Measurements from ENCODE around the gene PPP1R9A. TPM values are rescaled to one million over a fixed set of nuclear protein-coding genes. Genes with fewer than 3 reads are reported as not detected.

Gene PPP1R9A
- total RNA-seq, 1 donor from 2014 or later: 57.2 TPM

- H3K9me3 Mint-ChIP-seq (ENCODE audit: low read depth): peaks cover 21% of the 10 kb centered on the region
- peaks cover 27% of the 10 kb centered on the region for H3K36me3 Mint-ChIP-seq (ENCODE audit: insufficient read depth)
- no peak overlapping the region for H3K27ac Mint-ChIP-seq
- TF ChIP-seq, protein P1, sequence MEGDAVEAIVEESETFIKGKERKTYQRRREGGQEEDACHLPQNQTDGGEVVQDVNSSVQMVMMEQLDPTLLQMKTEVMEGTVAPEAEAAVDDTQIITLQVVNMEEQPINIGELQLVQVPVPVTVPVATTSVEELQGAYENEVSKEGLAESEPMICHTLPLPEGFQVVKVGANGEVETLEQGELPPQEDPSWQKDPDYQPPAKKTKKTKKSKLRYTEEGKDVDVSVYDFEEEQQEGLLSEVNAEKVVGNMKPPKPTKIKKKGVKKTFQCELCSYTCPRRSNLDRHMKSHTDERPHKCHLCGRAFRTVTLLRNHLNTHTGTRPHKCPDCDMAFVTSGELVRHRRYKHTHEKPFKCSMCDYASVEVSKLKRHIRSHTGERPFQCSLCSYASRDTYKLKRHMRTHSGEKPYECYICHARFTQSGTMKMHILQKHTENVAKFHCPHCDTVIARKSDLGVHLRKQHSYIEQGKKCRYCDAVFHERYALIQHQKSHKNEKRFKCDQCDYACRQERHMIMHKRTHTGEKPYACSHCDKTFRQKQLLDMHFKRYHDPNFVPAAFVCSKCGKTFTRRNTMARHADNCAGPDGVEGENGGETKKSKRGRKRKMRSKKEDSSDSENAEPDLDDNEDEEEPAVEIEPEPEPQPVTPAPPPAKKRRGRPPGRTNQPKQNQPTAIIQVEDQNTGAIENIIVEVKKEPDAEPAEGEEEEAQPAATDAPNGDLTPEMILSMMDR (IDR thresholded peaks at IDR 0.05; ENCODE audit: unreplicated experiment): no peak
- DNase-seq (ENCODE audit: low spot score, unreplicated experiment): no peak
- H3K4me1 Mint-ChIP-seq (ENCODE audit: low read depth): peaks cover 18% of the 10 kb centered on the region
- no peaks in the 10 kb centered on the region for H3K27me3 Mint-ChIP-seq
- H3K4me3 Mint-ChIP-seq (ENCODE audit: low read depth): no peak overlapping the region
These were observed 55.3 kb downstream of the PPP1R9A start for GRCh38 chr7:94962661-94963060.

- peak overlapping the region; percentile 79 for H3K27ac Mint-ChIP-seq
- peaks cover 28% of the 10 kb centered on the region for H3K9me3 Mint-ChIP-seq (ENCODE audit: low read depth)
- no peak for DNase-seq (ENCODE audit: low spot score, unreplicated experiment)
These were observed 62.2 kb downstream of the PPP1R9A start for GRCh38 chr7:94969434-94970084.

DNA sequence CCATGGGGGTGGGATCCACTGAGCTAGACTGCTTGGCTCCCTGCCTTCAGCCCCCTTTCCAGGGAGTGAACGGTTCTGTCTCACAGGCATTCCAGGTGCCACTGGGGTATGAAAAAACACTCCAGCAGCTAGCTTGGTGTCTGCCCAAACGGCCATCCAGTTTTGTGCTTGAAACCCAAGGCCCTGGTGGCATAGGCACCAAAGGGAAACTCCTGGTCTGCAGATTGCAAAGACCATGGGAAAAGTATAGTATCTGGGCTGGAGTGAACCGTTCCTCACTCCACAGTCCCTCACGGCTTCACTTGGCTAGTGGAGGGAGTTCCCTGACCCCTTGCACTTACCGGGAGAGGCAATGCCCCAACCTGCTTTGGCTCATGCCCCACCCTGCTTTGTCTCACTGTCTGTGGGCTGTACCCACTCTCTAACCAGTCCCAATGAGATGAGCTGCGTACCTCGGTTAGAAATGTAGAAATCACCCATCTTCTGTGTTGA, 62.7 kb downstream of the PPP1R9A start:
- Mint-ChIP-seq H3K36me3 (ENCODE audit: insufficient read depth) (peaks cover 23% of the 10 kb centered on the region), H3K4me1 (ENCODE audit: low read depth) (peaks cover 61% of the 10 kb centered on the region), H3K9me3 (ENCODE audit: low read depth) (peaks cover 23% of the 10 kb centered on the region), H3K27me3 (no peaks in the 10 kb centered on the region), H3K27ac (peak overlapping the region; percentile 78), H3K4me3 (ENCODE audit: low read depth) (no peak overlapping the region)
- TF ChIP-seq, protein P1 (IDR thresholded peaks at IDR 0.05; ENCODE audit: unreplicated experiment): no peak
- no peak for DNase-seq (ENCODE audit: low spot score, unreplicated experiment)

More at GRCh38 chr7:94969434-94970084, 62.2 kb downstream of the PPP1R9A start:
- TF ChIP-seq, protein P1 (IDR thresholded peaks at IDR 0.05; ENCODE audit: unreplicated experiment): no peak
- Mint-ChIP-seq H3K4me1 (ENCODE audit: low read depth) (peaks cover 57% of the 10 kb centered on the region), H3K4me3 (ENCODE audit: low read depth) (no peak overlapping the region), H3K36me3 (ENCODE audit: insufficient read depth) (peaks cover 29% of the 10 kb centered on the region), H3K27me3 (no peaks in the 10 kb centered on the region)

GRCh38 chr7:94971051-94971867, 63.9 kb downstream of the PPP1R9A start:
- Mint-ChIP-seq H3K27me3 (no peaks in the 10 kb centered on the region), H3K4me1 (ENCODE audit: low read depth) (peaks cover 65% of the 10 kb centered on the region), H3K27ac (peak overlapping the region; percentile 79), H3K4me3 (ENCODE audit: low read depth) (peak overlapping the region; percentile 10), H3K9me3 (ENCODE audit: low read depth) (peaks cover 15% of the 10 kb centered on the region), H3K36me3 (ENCODE audit: insufficient read depth) (peaks cover 16% of the 10 kb centered on the region)
- TF ChIP-seq, protein P1 (IDR thresholded peaks at IDR 0.05; ENCODE audit: unreplicated experiment): no peak
- no peak for DNase-seq (ENCODE audit: low spot score, unreplicated experiment)

- Mint-ChIP-seq H3K4me1 (ENCODE audit: low read depth) (peaks cover 57% of the 10 kb centered on the region), H3K27me3 (no peaks in the 10 kb centered on the region), H3K36me3 (ENCODE audit: insufficient read depth) (peaks cover 13% of the 10 kb centered on the region), H3K9me3 (ENCODE audit: low read depth) (peaks cover 16% of the 10 kb centered on the region), H3K4me3 (ENCODE audit: low read depth) (no peak overlapping the region), H3K27ac (peak overlapping the region; percentile 79)
- no peak for DNase-seq (ENCODE audit: low spot score, unreplicated experiment)
- TF ChIP-seq, protein P1 (IDR thresholded peaks at IDR 0.05; ENCODE audit: unreplicated experiment): no peak
These were observed 64.9 kb downstream of the PPP1R9A start for GRCh38 chr7:94972296-94972695.

Measured in progenitor cell of endocrine pancreas (in vitro differentiated cells).